GM12891 (cell line): ENCODE data around the gene TXNDC5.

Experiments used
- POLR2A ChIP-seq: IDR thresholded peaks from 2 replicates; pipeline ENCODE4 v1.6.1; 2011; ENCODE audit warnings: low read depth, low read length, control low read depth
- POLR2AphosphoS5 ChIP-seq: IDR thresholded peaks from 2 replicates; pipeline ENCODE4 v1.6.1; 2011; ENCODE audit warnings: low read depth, low read length, control low read depth
- POU2F2 ChIP-seq: IDR thresholded peaks from 2 replicates; pipeline ENCODE4 v1.6.1; 2011; ENCODE audit warnings: low read depth, mild to moderate bottlenecking, control low read depth, low read length, moderate library complexity
- SPI1 ChIP-seq: IDR thresholded peaks from 2 replicates; pipeline ENCODE4 v1.6.1; 2011; ENCODE audit warnings: low read depth, low read length, control low read depth
- TAF1 ChIP-seq: IDR thresholded peaks from 2 replicates; pipeline ENCODE4 v1.6.1; 2011; ENCODE audit warnings: low read depth, low read length, control low read depth

- no peak for TF ChIP-seq POLR2AphosphoS5
- TF ChIP-seq POLR2A: no peak
- no peak for TF ChIP-seq TAF1
- no peak for TF ChIP-seq SPI1
- TF ChIP-seq POU2F2: no peak
Observed at GRCh38 chr6:7919871-7920270, 9.3 kb upstream of the TXNDC5 start.
